ENCODE data around the gene MYLK2.

The MYLK2 gene

DNA sequence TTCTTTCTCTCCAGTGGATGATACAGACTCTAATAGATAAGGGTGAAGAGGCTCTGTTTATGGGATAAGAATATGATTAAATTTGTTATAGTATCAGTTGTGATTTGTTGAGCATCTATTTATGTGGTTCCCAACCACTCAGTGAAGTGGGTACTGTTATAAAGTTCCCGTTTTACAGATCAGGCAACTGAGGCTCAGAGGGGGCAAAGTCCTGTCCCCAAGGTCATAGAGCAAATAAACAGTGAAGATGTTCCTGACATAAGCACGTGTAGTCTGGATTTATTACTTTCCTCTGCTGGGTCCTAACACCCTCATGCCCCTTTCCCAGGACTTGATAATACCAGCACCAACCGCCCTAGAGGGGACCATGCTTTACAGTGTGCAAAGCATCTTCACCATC, 47.1 kb downstream of the MYLK2 start:
- Histone ChIP-seq H3K4me1 (ENCODE audit: insufficient read depth, low read length, poor library complexity, severe bottlenecking) (peaks cover 19% of the 10 kb centered on the region), H4K20me1 (ENCODE audit: insufficient read depth, low read length, poor library complexity, severe bottlenecking) (no peaks in the 10 kb centered on the region), H3K4me3 (ENCODE audit: low read length, poor library complexity, severe bottlenecking) (no peak overlapping the region), H3K9me2 (replicated peaks; ENCODE audit: low read depth, low read length) (no peaks in the 10 kb centered on the region), H3K4me2 (ENCODE audit: low read depth, low read length, poor library complexity, severe bottlenecking) (no peak overlapping the region), H3K36me3 (ENCODE audit: insufficient read depth, low read length) (no peaks in the 10 kb centered on the region), H3F3A (ENCODE audit: low read depth) (no peaks in the 10 kb centered on the region), H3K79me2 (ENCODE audit: insufficient read depth, low read length) (no peaks in the 10 kb centered on the region), H3K9me3 (ENCODE audit: insufficient read depth, low read depth, low read length) (no peaks in the 10 kb centered on the region), H3K9ac (ENCODE audit: low read depth, low read length, poor library complexity, severe bottlenecking) (no peak overlapping the region), H2AFZ (ENCODE audit: low read length) (no peak overlapping the region), H3K27me3 (ENCODE audit: insufficient read depth, low read length, poor library complexity, severe bottlenecking) (peaks cover 9% of the 10 kb centered on the region)
- TF ChIP-seq EZH2phosphoT487 (IDR thresholded peaks at IDR 0.05; ENCODE audit: borderline replicate concordance) (no peak), CTCF (conservative IDR thresholded peaks at IDR 0.05; ENCODE audit: low read length) (no peak)

- no peaks in the 10 kb centered on the region for H3F3A ChIP-seq (ENCODE audit: low read depth)
- H4K20me1 ChIP-seq (ENCODE audit: insufficient read depth, low read length, poor library complexity, severe bottlenecking), result no peaks in the 10 kb centered on the region
- H3K9me2 ChIP-seq (replicated peaks; ENCODE audit: low read depth, low read length), result no peaks in the 10 kb centered on the region
- peaks cover 9% of the 10 kb centered on the region for H3K27me3 ChIP-seq (ENCODE audit: insufficient read depth, low read length, poor library complexity, severe bottlenecking)
- no peak overlapping the region for H2AFZ ChIP-seq (ENCODE audit: low read length)
- H3K4me2 ChIP-seq (ENCODE audit: low read depth, low read length, poor library complexity, severe bottlenecking), result peak overlapping the region; percentile 68
- TF ChIP-seq EZH2phosphoT487 (IDR thresholded peaks at IDR 0.05; ENCODE audit: borderline replicate concordance), result no peak
- TF ChIP-seq CTCF (conservative IDR thresholded peaks at IDR 0.05; ENCODE audit: low read length), result no peak
- H3K9ac ChIP-seq (ENCODE audit: low read depth, low read length, poor library complexity, severe bottlenecking), result no peak overlapping the region
- H3K4me3 ChIP-seq (ENCODE audit: low read length, poor library complexity, severe bottlenecking), result no peak overlapping the region
- H3K36me3 ChIP-seq (ENCODE audit: insufficient read depth, low read length), result no peaks in the 10 kb centered on the region
- H3K9me3 ChIP-seq (ENCODE audit: insufficient read depth, low read depth, low read length), result no peaks in the 10 kb centered on the region
- peaks cover 11% of the 10 kb centered on the region for H3K4me1 ChIP-seq (ENCODE audit: insufficient read depth, low read length, poor library complexity, severe bottlenecking)
- H3K79me2 ChIP-seq (ENCODE audit: insufficient read depth, low read length), result no peaks in the 10 kb centered on the region
Observed at GRCh38 chr20:31868853-31869672, 49.9 kb downstream of the MYLK2 start.

DNA sequence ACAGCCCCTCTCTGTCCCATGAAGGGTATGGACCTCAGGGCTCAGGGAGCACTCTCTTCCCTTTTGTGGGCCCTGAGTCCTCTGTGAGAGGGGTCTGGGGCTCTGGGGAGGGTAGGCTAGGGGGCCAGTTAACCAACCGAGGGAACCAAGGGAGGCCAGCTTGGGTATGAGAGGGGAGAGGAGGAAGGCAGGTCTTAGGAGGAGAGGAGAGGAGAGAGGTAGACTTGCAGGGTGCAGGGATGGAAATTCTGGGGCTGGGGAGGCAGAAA, 50.5 kb downstream of the MYLK2 start:
- no peaks in the 10 kb centered on the region for H3F3A ChIP-seq (ENCODE audit: low read depth)
- no peaks in the 10 kb centered on the region for H4K20me1 ChIP-seq (ENCODE audit: insufficient read depth, low read length, poor library complexity, severe bottlenecking)
- peaks cover 11% of the 10 kb centered on the region for H3K4me1 ChIP-seq (ENCODE audit: insufficient read depth, low read length, poor library complexity, severe bottlenecking)
- TF ChIP-seq CTCF (conservative IDR thresholded peaks at IDR 0.05; ENCODE audit: low read length) (no peak), EZH2phosphoT487 (IDR thresholded peaks at IDR 0.05; ENCODE audit: borderline replicate concordance) (no peak)
- peaks cover 9% of the 10 kb centered on the region for H3K27me3 ChIP-seq (ENCODE audit: insufficient read depth, low read length, poor library complexity, severe bottlenecking)
- H3K4me3 ChIP-seq (ENCODE audit: low read length, poor library complexity, severe bottlenecking), result peak overlapping the region; percentile 69
- H3K9ac ChIP-seq (ENCODE audit: low read depth, low read length, poor library complexity, severe bottlenecking), result no peak overlapping the region
- peak overlapping the region; percentile 68 for H3K4me2 ChIP-seq (ENCODE audit: low read depth, low read length, poor library complexity, severe bottlenecking)
- no peaks in the 10 kb centered on the region for H3K36me3 ChIP-seq (ENCODE audit: insufficient read depth, low read length)
- H3K9me2 ChIP-seq (replicated peaks; ENCODE audit: low read depth, low read length), result no peaks in the 10 kb centered on the region
- no peaks in the 10 kb centered on the region for H3K9me3 ChIP-seq (ENCODE audit: insufficient read depth, low read depth, low read length)
- H3K79me2 ChIP-seq (ENCODE audit: insufficient read depth, low read length), result no peaks in the 10 kb centered on the region
- peak overlapping the region; percentile 87; the same call in 1 of the 2 replicates for H2AFZ ChIP-seq (ENCODE audit: low read length)
